CD4-positive, alpha-beta T cell treated with Interleukin-12 subunit alpha and Interleukin-12 subunit beta, for 1 hour (primary cell): ENCODE measurements around the gene DNAH10.

Experiments used
- DNase-seq: peaks from one replicate; pipeline ENCODE4 v3.0.0-alpha.2; 2020

Gene DNAH10

DNA sequence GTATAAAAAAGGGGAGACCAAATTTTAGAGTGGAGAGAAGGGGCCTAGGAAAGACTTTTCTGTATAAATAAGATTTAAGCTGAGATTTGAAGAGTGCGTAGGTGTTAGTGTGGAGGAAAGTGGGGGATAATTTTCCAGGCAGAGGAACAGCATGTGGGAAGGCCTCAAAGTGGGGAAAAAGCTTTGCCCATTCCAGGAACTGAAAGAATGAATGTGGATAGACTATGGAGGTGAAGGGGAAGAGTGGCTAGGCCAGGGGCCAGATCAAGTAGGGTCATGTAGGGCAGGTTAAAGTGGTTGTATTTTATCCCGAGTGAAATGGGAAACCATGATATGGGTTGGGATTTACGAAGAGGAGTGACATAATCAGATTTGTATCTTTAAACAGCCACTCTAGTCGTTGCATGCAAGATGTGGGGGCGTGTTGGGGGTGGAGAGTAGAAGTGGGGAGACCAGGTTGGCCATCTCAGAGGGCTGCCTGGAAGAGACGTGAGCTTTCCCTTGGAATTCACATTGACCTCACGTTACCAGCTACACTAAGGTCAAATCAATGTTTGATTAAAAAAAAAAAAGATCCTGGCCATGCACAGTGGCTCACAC, 214.2 kb downstream of the DNAH10 start:
- no peak for DNase-seq

GRCh38 chr12:123979566-123979965, 217.5 kb downstream of the DNAH10 start:
- DNase-seq = no peak

DNA sequence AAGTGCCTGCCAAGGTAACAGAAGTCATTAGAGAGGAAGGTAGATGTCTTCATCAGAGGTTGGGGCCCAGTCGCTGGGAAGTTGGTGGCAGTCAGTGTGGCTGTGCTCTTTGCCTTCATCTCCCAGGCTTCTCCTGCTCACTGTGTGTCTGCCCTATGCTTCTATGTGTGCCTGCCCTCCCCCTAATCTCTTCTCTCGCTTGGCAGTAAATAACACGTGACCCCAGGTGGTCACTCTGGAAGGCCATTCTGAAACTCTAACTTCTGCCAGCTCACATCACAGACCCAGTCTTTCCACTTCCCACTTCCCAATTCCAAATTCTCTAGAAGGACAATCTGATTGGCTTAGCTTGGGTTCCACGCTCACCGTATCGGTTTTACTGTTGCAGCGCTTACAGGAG, 220.2 kb downstream of the DNAH10 start:
- DNase-seq = no peak

DNA sequence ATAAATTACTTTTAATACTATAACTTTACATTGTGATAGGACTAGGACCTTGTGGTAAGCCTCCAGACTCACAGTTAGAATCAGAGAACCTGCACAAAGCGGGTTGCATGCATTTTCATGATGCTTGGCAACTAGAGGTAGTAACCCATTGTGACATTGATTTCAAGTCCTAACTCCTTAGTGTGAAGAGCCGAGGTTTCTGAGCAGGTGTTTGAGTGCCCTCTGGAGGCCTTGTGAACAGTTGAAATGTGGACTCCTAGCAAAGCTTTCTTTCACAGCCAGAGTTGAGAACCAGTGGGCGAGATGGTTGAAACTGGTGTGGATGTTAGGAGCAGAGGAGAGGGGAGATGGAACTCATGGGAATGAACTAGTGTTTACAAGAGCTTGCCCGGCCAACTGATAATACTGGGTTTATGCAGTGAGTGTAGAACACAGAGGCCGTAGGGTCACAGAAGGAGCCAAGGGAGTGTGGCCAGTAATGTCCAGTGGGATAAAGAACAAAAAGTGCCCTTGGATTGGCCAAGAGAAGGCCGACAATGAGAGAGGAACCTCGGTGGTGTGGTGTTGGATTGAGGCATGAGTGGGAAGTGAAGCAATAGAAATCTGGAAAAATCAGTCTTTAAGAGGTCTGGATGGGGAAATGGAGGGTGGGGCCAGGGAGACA, 221.9 kb downstream of the DNAH10 start:
- DNase-seq = peak; percentile 70

GRCh38 chr12:123984903-123985302, 222.8 kb downstream of the DNAH10 start:
- no peak for DNase-seq
